Fibroblast of upper back skin (primary cell): Measurements from ENCODE around the gene RALGAPA1.
"Not testable (repeated sequence)": the region's sequence is repeated elsewhere in the genome, so short reads cannot be mapped to it uniquely, and the experiment has no call there.

Experiments used
- DNase-seq: peaks from one replicate; pipeline ENCODE4 v3.0.0-alpha.2; 2013

The RALGAPA1 gene

DNA sequence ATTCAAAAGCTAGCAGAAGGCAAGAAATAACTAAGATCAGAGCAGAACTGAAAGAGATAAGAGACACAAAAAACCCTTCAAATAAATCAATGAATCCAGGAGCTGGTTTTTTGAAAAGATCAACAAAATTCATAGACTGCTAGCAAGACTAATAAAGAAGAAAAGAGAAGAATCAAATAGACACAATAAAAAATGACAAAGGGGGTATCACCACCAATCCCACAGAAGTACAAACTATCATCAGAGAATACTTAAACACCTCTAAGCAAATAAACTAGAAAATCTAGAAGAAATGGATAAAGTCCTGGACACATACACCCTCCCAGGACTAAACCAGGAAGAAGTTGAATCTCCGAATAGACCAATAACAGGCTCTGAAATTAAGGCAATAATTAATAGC is 189.6 kb downstream of the RALGAPA1 start:
- not testable (repeated sequence) for DNase-seq

DNA sequence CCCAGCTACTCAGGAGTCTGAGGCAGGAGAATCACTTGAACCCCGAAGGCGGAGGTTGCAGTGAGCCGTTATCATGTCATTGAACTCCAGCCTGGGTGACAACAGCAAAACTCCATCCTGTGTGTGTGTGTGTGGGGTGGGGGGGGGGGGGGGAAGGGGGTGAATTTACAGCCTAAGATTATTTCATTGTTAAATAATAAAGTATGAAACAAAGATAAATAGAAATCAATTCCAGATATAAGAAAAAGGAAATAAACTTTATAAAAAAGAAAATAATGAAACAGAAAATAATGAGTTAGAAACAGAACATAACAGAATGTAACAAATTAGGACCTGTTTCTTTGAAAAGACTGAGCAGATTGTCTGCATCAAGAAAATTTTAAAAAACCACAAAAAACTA is 191.6 kb downstream of the RALGAPA1 start:
- no peak for DNase-seq

DNA sequence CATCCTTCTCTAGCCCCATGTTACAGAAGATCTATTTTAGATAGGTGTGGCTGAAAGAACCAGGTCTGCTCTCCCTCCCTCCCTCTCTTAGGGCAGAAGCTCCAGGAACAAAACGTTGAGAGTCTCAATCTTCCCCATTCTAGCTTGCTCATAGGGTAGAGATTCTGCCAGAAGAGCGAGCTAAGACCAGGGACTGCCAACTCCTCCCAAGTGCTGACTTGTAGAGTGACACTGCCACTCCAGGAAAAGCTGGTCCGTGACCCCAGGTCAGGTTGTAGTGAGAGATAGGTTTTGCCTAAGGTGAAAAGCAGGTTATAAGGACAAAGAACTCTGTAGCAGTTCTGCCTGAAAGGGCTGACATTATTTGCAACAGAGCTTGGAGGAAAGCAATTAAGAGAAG is 201.7 kb downstream of the RALGAPA1 start:
- no peak for DNase-seq

DNA sequence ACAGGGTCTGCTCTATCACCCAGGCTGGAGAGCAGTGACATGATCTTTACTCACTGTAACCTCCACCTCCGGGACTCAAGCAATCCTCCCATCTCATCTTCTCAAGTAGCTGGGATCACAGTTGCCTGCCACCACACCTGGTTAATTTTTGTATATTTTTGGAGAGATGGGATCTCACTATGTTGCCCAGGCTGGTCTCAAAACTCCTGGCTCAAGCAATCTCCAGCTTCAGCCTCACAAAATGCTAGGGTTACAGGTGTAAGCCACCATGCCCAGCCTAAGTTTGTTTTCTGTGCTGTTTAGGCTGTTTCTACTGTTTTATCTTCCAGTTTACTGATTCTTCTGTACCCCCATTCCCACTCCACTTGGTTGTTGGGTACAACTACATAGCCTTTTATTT is 208.8 kb downstream of the RALGAPA1 start:
- no peak for DNase-seq

DNA sequence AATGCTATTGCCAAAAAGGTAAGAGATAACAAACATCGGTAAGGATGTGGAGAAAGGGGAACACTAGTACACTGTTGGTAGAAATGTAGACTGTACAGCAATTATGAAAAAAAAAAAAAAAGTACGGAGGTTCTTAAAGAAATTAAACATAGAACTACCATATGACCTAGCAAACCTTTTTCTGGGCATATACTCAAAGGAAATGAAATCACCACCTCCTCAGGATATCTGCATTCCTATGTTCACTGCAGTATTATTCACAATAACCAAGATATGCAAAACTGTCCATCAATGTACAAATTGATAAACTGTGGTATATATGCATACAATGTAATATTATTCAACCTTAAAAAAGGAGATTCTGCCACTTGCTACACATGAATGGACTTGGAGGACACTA is 214.5 kb downstream of the RALGAPA1 start:
- DNase-seq: no peak

DNA sequence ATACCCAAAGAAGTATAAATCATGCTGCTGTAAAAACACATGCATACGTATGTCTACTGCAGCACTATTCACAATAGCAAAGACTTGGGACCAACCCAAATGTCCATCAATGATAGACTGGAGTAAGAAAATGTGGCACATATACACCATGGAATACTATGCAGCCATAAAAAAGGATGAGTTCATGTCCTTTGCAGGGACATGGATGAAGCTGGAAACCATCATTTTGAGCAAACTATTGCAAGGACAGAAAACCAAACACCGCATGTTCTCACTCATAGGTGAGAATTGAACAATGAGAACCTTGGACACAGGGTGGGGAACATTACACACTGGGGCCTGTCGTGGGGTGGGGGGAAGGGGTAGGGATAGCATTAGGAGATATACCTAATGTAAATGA is 221.7 kb downstream of the RALGAPA1 start:
- not testable (repeated sequence) for DNase-seq

DNA sequence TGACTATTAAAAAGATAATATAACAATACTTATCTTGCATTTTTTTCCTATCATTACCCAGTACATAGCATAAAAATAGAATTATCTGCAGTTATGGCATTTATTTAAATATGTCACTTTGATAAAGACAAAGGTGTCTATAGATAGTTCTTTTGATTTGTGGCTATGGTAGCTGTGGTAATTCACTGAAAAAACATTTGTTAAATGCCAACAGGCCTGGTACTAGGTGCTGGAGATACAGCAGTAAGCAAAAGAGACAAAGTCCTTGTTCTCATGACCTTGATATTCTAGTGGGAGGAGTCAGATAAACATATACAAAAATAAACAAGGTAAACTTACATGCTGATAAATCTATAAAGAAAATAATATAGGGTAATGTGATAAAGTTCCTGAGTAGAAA is 230.5 kb downstream of the RALGAPA1 start:
- DNase-seq: no peak

DNA sequence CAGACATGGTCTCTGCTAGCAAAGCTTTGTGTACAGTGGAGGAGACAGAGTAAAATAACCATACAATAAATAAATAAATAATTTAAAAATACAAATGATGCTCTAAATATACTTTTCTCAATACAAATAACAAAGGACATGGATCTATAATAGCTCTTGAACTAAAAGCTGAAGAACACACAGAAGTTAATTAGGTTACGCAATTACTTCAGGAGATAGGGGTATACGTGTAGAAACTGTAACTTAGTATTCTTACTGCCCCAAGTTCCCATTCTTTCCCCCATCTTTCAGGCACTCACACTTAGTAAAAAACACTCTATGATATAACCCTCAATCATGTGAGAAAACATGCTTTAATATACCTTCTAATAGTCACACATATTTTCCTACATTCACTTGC is 231.0 kb downstream of the RALGAPA1 start:
- DNase-seq: no peak

DNA sequence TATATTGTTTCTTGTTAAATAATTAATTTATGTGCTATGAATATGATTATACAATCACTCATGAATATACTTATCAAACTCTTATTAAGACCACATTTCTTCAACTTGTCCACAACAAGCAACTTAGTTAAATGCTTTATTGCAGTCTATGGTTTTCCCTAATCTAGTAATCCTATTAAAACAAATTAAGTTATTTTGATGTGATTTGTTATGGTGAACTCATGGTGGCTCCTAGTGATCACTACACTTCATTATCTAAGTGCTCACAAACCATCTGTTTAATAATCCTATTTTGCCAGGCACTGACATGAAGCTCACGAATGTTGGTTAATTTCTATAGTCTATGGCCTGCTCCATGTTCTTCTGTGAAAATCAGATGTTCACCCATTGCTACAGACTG is 232.2 kb downstream of the RALGAPA1 start:
- DNase-seq: no peak

DNA sequence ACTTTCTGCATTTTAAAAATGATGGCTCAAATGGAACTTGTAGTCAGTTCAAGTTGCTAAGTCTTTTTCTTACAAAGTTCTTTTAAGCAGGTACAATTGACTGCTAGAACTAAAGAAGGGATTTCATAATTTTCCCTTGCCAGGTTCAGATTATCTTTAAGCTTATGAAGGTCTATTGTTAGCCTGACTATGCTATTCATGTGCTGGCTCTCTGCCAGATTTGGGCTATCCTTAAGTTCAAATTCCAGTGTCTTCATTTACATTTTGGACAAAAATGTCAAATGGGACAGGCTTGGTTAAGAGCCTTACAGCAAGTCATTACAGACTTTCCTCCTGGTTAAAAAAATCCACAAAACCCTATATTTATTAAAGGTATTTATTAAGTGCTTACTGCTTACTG is 232.8 kb downstream of the RALGAPA1 start:
- peak; percentile 10 for DNase-seq

DNA sequence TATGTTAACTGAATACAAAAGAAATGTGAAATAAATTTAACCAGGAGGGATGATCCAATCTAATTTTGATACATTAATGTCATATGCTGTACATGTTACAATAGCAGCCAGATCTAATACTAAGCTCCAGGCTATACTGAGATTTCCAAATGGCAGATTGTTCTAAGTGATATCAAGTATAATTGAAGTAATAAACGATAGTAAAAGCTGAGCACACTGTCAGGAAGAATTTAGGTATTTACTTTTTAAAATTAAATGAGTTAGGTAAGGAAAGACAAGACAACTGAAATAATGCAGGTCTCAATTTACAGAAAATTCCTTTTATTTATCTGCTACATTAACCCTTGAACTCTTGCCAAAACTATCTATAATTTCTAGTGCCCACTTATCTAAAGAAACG is 235.2 kb downstream of the RALGAPA1 start:
- no peak for DNase-seq

DNA sequence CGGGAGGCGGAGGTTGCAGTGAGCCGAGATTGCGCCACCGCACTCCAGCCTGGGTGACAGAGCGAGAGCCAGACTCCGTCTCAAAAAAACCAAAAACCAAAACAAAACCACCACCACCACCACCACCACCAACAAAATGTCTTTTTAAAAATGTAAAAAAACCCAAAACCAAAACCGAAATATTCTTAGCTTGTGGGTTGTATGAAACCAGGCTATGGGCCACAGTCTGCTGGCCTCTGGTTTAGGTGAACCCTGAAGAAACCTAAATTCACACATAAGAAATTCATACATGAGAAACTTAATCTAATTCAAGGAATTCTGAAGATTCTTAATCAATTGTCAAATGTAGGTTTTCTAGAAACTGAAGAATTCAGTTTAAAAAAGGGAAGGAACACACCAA is 237.5 kb downstream of the RALGAPA1 start:
- DNase-seq: no peak

DNA sequence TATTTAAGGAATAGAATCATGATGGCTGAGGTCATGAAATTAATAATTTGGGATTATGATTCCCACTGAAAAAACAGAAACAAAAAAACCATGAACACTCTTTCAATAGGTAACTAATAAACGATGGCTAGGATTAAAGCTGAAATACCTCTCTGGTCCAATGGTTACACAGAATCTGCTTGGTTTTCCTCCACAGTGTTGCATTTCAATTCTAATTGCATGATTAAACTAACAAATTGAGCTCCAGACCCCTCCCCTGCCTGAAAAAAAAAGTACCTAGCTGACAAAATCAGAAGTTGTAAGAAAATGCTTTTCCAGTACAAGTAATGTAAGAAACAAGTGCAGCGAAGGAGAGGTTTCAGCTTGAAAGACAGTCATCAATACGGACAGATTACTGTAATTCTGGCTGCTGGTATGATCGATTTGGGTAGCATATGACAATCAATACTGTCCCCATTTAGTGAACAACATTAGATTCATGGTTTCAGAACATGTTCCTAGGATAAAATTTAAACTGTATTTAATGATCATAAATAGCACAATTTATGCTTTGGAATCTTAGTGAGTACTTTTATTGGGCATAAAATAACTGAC is 243.1 kb downstream of the RALGAPA1 start:
- no peak for DNase-seq

DNA sequence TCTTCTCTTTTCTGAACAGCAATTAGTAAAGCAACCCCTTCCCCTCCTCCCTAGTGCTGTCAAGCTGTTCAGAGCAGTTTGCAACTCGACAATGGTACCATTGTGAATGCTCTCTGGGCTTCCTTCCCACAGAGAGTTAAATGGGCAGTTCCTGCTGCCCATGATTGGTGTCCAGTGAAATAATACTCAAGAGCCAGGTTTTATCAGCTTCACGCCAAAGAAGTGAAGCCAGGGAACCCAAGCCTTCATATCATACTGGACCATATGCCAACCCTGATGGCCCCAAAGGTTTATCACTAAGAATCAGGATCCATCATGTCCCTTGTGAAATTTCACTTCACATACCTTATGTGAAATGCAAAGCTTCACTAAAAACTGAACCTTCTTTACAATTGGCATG is 250.4 kb downstream of the RALGAPA1 start:
- DNase-seq: no peak

DNA sequence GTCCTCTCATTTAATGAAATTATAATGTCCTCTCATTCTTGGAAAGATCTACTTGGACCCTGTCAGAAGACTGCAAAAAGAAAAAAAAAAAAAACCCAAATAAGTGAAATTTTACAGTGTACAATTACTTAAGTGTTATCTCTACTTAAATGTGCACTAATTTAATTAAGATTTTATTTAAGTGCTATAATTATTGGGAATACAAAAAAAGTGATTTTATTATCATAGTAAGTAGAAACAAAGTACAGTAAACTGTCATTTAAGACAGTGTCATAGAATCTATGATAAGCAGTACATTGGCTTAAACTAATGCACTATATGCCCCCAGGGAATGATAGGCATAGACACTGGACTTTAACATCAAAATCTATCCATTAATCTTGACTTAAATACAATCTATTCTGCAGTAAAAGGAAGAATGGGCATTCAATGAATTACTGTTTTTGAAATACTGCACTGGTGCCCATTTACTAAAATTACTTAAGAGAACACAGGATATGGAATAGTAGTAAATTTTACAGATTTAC is 251.8 kb downstream of the RALGAPA1 start:
- no peak for DNase-seq

DNA sequence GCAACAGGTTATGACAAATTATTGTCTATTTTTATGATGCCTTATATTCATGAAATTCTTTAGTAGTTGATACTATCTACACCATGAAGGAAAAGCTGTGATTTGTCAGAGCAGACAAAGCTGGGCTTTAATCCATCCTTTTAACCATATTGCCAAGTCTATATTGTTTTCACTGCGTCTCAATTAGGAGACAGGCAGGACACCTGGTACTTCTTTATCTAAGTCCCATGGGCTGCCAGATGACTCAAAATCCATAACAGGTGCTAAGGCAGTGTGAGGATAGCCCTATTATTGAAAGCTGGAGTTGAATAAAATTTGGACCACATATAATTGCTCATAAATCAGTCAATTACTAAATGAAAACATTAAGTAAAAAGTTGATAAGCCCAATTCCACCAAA is 252.5 kb downstream of the RALGAPA1 start:
- DNase-seq: no peak

DNA sequence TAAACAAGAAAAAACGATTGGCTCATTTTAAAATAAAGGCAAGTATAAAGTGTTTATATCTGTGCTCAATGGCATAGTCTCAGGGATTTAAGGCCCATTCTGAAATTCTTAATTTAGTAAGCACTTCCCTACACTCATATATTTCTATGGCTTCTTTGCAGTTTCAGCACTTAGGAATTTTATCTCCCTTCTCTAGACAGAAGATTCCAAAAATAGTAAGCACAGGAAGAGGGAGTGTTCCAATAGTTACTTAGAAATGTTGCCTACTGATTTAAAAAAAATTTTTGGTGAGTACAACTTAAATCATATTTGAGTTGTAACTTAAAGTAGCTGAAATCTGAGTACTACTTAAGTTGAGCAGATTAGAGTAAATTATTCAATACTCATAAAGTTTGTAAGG is 255.3 kb downstream of the RALGAPA1 start:
- peak; percentile 44 for DNase-seq

DNA sequence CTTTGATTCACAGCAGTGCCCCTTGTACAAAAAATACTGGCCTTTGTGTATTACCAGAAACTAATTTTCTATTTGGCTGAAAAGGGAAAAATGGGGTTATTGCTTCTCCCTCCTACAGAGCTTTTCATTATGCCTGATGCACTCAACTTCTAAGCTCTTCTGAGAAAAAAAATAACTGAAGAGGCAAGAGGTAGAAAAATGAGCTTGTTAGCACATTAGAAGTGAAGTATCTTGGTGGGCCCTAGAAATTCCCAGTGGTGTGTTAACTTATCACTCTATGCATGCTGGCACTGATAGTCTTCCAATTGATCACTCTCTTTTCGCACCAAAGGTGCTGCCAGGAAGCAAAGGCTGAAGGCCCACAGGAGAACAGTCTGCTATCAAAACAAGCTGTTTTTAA is 258.0 kb downstream of the RALGAPA1 start:
- DNase-seq: no peak

DNA sequence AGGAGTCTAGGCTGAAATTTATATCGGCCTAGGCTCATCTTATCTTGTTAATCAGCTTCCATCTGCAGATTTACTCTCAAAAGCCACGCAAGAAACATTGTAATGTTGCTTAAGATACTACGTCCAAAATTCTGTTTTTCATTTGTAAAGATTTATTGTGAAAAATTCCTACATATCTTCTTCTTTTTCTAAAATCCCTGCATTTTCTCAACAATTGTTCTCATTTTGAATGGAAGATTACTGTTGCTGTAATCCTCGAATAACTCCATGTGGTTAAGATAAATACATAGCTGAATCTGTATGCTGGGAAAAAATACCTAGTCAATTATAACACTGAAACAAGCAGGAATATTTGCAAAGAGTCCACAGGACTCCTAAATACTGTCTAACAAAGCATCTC is 259.5 kb downstream of the RALGAPA1 start:
- no peak for DNase-seq

DNA sequence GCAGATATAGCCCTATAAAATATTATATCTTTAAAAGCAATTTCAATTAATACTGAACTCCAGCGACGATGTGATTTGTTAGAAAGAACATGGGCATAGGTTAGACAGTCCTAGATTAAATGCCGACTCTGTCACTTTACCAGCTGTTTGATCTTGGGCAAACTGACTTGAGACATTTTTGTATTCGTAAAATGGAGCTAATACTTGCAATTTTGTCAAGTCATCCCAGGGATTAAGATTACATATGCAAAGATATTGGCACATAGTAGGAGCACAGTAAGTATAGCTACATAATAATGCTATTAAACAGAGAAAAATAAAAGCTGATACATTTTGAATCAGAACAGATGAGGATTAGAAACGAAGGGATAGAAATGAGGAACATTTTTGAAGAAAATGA is 266.1 kb downstream of the RALGAPA1 start:
- no peak for DNase-seq

DNA sequence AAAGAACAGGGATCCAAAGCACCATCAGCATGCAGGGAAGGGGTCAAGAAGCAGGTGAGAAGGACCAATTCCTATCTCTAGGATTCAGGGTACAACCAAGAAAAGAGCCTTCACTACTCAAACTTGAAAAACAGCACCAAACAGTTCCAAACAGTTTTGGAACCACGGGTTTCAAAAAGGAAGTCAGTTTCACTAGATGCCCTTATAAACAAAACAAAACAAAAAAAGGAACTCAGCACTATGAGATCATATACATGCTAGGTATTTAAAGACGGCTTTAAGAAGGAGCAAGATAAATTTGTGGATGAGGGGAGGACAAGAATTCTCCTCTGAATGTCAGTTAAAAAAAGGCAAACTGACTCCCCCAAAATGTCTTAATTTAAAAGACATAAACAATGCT is 269.1 kb downstream of the RALGAPA1 start:
- no peak for DNase-seq

DNA sequence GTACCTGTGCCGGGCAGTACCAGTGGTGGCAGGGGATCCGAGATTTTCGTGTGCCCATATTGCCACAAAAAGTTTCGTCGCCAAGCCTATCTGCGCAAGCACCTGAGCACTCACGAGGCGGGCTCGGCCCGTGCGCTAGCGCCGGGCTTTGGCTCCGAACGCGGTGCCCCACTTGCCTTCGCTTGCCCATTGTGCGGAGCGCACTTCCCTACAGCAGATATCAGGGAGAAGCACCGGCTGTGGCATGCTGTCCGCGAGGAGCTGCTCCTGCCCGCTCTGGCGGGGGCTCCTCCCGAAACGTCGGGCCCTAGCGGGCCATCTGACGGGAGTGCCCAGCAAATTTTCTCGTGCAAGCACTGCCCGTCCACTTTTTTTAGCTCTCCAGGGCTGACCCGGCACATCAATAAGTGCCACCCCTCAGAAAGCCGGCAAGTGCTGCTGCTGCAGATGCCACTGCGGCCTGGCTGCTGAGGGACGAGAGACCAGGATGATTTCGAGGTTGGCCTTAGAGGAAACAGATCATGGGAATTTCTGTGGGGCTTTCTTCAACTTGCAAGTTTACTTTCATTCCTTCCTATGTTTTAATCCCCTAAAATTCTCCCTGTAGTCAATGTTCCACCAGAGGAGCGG is 273.5 kb downstream of the RALGAPA1 start:
- DNase-seq: no peak

DNA sequence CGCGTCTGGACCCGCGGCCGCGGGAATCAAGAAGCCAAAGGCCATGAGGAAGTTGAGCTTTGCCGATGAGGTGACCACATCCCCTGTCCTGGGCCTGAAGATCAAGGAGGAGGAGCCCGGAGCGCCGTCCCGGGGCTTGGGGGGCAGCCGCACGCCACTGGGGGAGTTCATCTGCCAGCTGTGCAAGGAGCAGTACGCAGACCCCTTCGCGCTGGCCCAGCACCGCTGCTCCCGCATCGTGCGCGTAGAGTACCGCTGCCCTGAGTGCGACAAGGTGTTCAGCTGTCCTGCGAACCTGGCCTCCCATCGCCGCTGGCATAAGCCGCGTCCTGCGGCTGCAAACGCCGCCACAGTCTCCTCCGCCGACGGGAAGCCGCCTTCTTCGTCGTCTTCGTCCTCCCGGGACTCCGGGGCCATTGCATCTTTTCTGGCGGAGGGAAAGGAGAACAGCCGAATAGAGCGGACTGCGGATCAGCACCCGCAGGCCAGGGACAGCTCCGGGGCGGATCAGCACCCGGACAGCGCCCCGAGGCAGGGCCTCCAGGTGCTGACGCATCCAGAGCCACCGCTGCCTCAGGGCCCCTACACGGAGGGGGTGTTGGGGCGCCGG is 274.1 kb downstream of the RALGAPA1 start:
- DNase-seq: peak; percentile 58

DNA sequence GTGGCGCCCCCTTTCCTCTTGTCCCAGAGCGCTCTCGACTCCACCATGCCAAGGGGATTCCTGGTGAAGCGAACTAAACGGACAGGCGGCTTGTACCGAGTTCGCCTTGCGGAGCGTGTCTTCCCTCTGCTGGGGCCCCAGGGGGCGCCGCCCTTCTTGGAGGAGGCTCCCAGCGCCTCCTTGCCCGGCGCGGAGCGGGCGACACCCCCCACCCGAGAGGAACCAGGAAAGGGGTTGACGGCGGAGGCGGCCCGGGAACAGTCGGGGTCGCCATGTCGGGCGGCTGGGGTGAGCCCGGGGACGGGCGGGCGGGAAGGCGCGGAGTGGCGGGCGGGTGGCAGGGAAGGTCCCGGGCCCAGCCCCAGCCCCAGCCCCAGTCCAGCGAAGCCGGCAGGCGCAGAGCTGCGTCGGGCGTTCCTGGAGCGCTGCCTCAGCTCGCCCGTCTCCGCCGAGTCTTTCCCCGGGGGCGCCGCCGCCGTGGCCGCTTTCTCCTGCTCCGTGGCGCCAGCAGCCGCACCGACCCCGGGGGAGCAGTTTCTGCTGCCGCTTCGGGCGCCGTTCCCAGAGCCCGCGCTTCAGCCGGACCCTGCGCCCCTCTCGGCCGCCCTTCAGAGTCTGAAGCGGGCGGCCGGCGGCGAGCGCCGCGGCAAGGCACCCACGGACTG is 274.8 kb downstream of the RALGAPA1 start:
- DNase-seq: no peak
